ENCODE data around the gene RNF125. TPM values are rescaled to one million over a fixed set of nuclear protein-coding genes. Genes with fewer than 3 reads are reported as not detected.
A peak's percentile ranks its signal among the peaks of the same experiment; 100 is the strongest.

The RNF125 gene
- total RNA-seq, 1 donor from 2014 or later = 8.1 TPM

DNA sequence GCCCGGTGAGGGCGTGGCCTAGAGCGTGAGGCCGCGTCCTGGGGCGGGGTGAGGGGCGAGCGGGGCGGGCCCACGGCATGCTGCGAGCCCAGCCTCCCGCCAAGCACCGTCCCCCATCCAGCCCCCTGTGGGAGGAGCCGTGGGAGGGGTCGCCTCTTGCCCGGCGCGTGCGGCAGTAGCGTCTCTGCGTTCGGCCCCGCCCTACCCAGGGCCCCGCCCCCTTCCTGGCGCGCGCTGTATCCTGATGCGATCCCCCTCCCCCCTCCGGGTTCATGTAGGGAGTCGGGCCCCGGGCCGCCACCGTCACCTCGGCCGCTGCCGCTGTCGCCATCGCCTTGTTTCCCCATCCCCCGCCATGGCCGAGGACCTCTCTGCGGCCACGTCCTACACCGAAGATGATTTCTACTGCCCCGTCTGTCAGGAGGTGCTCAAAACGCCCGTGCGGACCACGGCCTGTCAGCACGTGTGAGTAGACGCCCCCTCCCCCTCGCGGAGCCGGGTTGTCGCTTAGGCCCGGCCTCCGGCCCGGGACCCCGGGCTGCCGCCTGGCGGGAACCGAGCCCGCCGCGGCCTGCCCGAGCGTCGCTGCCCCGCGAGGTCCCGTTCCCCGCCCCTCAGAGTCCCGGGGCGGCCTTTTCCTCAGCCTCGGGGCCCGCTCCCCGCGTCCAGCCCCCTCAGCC is 73.9 kb downstream of the RNF125 start:
- Histone ChIP-seq H3K36me3 (peaks cover 11% of the 10 kb centered on the region), H3K4me1 (peaks cover 46% of the 10 kb centered on the region), H3K9me3 (no peaks in the 10 kb centered on the region), H3K4me3 (peak overlapping the region; percentile 94), H3K27ac (peak overlapping the region; percentile 100), H3K27me3 (ENCODE audit: low read depth) (no peaks in the 10 kb centered on the region)
- intact Hi-C loops (cut with DNase I) = no loop called here
- peak; percentile 98 to 99 for ATAC-seq
- TF ChIP-seq, protein P1, sequence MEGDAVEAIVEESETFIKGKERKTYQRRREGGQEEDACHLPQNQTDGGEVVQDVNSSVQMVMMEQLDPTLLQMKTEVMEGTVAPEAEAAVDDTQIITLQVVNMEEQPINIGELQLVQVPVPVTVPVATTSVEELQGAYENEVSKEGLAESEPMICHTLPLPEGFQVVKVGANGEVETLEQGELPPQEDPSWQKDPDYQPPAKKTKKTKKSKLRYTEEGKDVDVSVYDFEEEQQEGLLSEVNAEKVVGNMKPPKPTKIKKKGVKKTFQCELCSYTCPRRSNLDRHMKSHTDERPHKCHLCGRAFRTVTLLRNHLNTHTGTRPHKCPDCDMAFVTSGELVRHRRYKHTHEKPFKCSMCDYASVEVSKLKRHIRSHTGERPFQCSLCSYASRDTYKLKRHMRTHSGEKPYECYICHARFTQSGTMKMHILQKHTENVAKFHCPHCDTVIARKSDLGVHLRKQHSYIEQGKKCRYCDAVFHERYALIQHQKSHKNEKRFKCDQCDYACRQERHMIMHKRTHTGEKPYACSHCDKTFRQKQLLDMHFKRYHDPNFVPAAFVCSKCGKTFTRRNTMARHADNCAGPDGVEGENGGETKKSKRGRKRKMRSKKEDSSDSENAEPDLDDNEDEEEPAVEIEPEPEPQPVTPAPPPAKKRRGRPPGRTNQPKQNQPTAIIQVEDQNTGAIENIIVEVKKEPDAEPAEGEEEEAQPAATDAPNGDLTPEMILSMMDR (IDR thresholded peaks at IDR 0.05) = no peak
- peak; percentile 99 for DNase-seq

DNA sequence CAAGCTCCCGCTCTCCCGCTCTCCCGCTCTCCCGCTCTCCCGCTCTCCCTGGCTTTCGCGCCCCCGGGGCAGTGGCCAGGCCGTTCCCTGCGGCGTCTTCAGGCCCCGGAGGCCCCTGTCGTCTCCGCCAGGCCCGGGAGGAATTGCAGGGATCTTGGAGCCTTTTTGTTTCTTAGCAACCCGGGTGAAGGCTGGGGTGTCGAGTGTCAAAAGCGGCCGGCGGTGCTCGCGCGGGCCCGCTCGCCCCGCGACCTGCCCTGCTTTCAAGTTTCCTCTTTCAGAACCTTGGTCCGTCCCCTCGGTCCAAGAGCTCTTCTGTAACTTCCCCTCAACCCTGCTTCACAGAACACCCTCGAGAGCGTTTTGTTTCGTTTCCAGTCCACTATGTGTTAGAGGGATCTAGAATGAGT is 74.5 kb downstream of the RNF125 start:
- peak overlapping the region; percentile 94 for H3K4me3 ChIP-seq
- intact Hi-C loops (cut with DNase I) = no loop called here
- ATAC-seq = peak; percentile 41 to 44
- H3K27me3 ChIP-seq (ENCODE audit: low read depth) = no peaks in the 10 kb centered on the region
- TF ChIP-seq, protein P1 (IDR thresholded peaks at IDR 0.05) = no peak
- peak; percentile 70 for DNase-seq
- no peaks in the 10 kb centered on the region for H3K9me3 ChIP-seq
- H3K27ac ChIP-seq = peak overlapping the region; percentile 100
- peaks cover 12% of the 10 kb centered on the region for H3K36me3 ChIP-seq
- H3K4me1 ChIP-seq = peaks cover 47% of the 10 kb centered on the region

- Histone ChIP-seq H3K9me3 (no peaks in the 10 kb centered on the region), H3K4me3 (peak overlapping the region; percentile 94), H3K36me3 (peaks cover 14% of the 10 kb centered on the region), H3K27me3 (ENCODE audit: low read depth) (no peaks in the 10 kb centered on the region), H3K4me1 (peaks cover 47% of the 10 kb centered on the region), H3K27ac (peak overlapping the region; percentile 100)
- ATAC-seq = no peak
- TF ChIP-seq, protein P1 (IDR thresholded peaks at IDR 0.05) = no peak
- intact Hi-C loops (cut with DNase I) = no loop called here
- DNase-seq = no peak
Observed at GRCh38 chr18:32093523-32093922, 74.9 kb downstream of the RNF125 start.

- Histone ChIP-seq H3K27me3 (ENCODE audit: low read depth) (no peaks in the 10 kb centered on the region), H3K36me3 (peaks cover 14% of the 10 kb centered on the region), H3K4me1 (peaks cover 61% of the 10 kb centered on the region), H3K4me3 (no peak overlapping the region), H3K27ac (no peak overlapping the region), H3K9me3 (no peaks in the 10 kb centered on the region)
- ATAC-seq (no peak), DNase-seq (no peak)
- TF ChIP-seq, protein P1 (IDR thresholded peaks at IDR 0.05) = no peak
- intact Hi-C loops (cut with DNase I) = no loop called here
Observed at GRCh38 chr18:32095192-32095899, 76.7 kb downstream of the RNF125 start.

DNA sequence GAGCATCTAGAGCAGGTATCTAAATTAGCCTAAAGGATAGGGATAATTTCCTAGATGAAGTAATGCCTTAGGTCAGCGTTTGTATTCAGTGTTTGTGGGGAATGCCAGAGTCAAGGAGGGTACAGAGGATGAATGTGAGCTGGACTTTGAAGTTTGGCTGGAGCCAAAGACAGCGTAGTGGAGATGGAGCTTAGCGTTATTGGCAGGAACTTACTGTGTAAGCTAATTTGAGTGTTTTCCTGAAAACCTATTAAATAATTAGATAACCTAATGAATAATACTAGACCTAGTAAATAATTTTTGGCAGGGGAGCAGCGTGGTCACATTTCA is 77.2 kb downstream of the RNF125 start:
- ATAC-seq (no peak), DNase-seq (no peak)
- peaks cover 61% of the 10 kb centered on the region for H3K4me1 ChIP-seq
- no peak overlapping the region for H3K27ac ChIP-seq
- TF ChIP-seq, protein P1 (IDR thresholded peaks at IDR 0.05) = no peak
- H3K9me3 ChIP-seq = no peaks in the 10 kb centered on the region
- H3K4me3 ChIP-seq = no peak overlapping the region
- no peaks in the 10 kb centered on the region for H3K27me3 ChIP-seq (ENCODE audit: low read depth)
- peaks cover 14% of the 10 kb centered on the region for H3K36me3 ChIP-seq
- intact Hi-C loops (cut with DNase I) = no loop called here

Measured in lower lobe of right lung (tissue), 2 donors.